ENCODE data around the gene EXT2. TPM values are rescaled to one million over a fixed set of nuclear protein-coding genes. Genes with fewer than 3 reads are reported as not detected.

EXT2 gene
- polyA plus RNA-seq, 1 donor from 2014 or later, result 77.5 TPM

GRCh38 chr11:44134625-44135024 lies 39.1 kb downstream of the EXT2 start:
- Histone ChIP-seq H3K9ac (ENCODE audit: low read length) (no peak overlapping the region), H3K27ac (ENCODE audit: low read length) (no peak overlapping the region), H3K27me3 (ENCODE audit: insufficient read depth, low read depth, low read length) (no peaks in the 10 kb centered on the region), H3K9me2 (ENCODE audit: insufficient read depth, low read length) (no peaks in the 10 kb centered on the region), H3K4me2 (ENCODE audit: low read length) (no peak overlapping the region), H2AFZ (ENCODE audit: low read depth, low read length) (no peak overlapping the region), H3K79me2 (replicated peaks; ENCODE audit: insufficient read depth, low read length) (no peaks in the 10 kb centered on the region), H3F3A (ENCODE audit: insufficient read depth, low read length, poor library complexity, severe bottlenecking) (no peaks in the 10 kb centered on the region), H3K4me3 (ENCODE audit: low read length) (no peak overlapping the region), H4K20me1 (ENCODE audit: insufficient read depth) (no peaks in the 10 kb centered on the region), H3K36me3 (ENCODE audit: insufficient read depth, low read length) (no peaks in the 10 kb centered on the region), H3K9me3 (ENCODE audit: low read length) (no peaks in the 10 kb centered on the region)
- TF ChIP-seq TAF1 (IDR thresholded peaks at IDR 0.05; ENCODE audit: low read depth), result no peak
- no peak for TF ChIP-seq SMC3 (conservative IDR thresholded peaks at IDR 0.05; ENCODE audit: poor library complexity)
- no peak for TF ChIP-seq RAD21 (conservative IDR thresholded peaks at IDR 0.05)
- TF ChIP-seq REST (IDR thresholded peaks at IDR 0.05; ENCODE audit: borderline replicate concordance), result no peak
- TF ChIP-seq EP300 (conservative IDR thresholded peaks at IDR 0.05; ENCODE audit: poor library complexity, severe bottlenecking), result no peak
- no peak for TF ChIP-seq MXI1 (conservative IDR thresholded peaks at IDR 0.05; ENCODE audit: poor library complexity, severe bottlenecking)
- TF ChIP-seq, protein P1, sequence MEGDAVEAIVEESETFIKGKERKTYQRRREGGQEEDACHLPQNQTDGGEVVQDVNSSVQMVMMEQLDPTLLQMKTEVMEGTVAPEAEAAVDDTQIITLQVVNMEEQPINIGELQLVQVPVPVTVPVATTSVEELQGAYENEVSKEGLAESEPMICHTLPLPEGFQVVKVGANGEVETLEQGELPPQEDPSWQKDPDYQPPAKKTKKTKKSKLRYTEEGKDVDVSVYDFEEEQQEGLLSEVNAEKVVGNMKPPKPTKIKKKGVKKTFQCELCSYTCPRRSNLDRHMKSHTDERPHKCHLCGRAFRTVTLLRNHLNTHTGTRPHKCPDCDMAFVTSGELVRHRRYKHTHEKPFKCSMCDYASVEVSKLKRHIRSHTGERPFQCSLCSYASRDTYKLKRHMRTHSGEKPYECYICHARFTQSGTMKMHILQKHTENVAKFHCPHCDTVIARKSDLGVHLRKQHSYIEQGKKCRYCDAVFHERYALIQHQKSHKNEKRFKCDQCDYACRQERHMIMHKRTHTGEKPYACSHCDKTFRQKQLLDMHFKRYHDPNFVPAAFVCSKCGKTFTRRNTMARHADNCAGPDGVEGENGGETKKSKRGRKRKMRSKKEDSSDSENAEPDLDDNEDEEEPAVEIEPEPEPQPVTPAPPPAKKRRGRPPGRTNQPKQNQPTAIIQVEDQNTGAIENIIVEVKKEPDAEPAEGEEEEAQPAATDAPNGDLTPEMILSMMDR (IDR thresholded peaks at IDR 0.05; ENCODE audit: poor library complexity, severe bottlenecking), result no peak

GRCh38 chr11:44136176-44136945 lies 40.9 kb downstream of the EXT2 start:
- TF ChIP-seq, protein P1 (IDR thresholded peaks at IDR 0.05; ENCODE audit: poor library complexity, severe bottlenecking), result no peak
- TF ChIP-seq EZH2 (IDR thresholded peaks at IDR 0.05; ENCODE audit: borderline replicate concordance, insufficient read depth, low read length, poor library complexity, severe bottlenecking), result no peak
- TF ChIP-seq EP300 (conservative IDR thresholded peaks at IDR 0.05; ENCODE audit: poor library complexity, severe bottlenecking), result no peak
- no peak for TF ChIP-seq TAF1 (IDR thresholded peaks at IDR 0.05; ENCODE audit: low read depth)
- no peak for TF ChIP-seq MXI1 (conservative IDR thresholded peaks at IDR 0.05; ENCODE audit: poor library complexity, severe bottlenecking)
- TF ChIP-seq RAD21 (conservative IDR thresholded peaks at IDR 0.05), result no peak
- no peak for TF ChIP-seq SMC3 (conservative IDR thresholded peaks at IDR 0.05; ENCODE audit: poor library complexity)
- no peak for TF ChIP-seq POLR2AphosphoS5 (IDR thresholded peaks at IDR 0.05)
- no peak for TF ChIP-seq REST (IDR thresholded peaks at IDR 0.05; ENCODE audit: borderline replicate concordance)
- no peaks in the 10 kb centered on the region for H3K9me2 ChIP-seq (ENCODE audit: insufficient read depth, low read length)
- no peaks in the 10 kb centered on the region for H3K27me3 ChIP-seq (ENCODE audit: insufficient read depth, low read depth, low read length)
- no peaks in the 10 kb centered on the region for H3F3A ChIP-seq (ENCODE audit: insufficient read depth, low read length, poor library complexity, severe bottlenecking)
- H3K36me3 ChIP-seq (ENCODE audit: insufficient read depth, low read length), result no peaks in the 10 kb centered on the region
- H3K9ac ChIP-seq (ENCODE audit: low read length), result no peak overlapping the region
- no peaks in the 10 kb centered on the region for H3K79me2 ChIP-seq (replicated peaks; ENCODE audit: insufficient read depth, low read length)
- no peak overlapping the region for H3K4me3 ChIP-seq (ENCODE audit: low read length)
- no peaks in the 10 kb centered on the region for H3K9me3 ChIP-seq (ENCODE audit: low read length)
- no peaks in the 10 kb centered on the region for H4K20me1 ChIP-seq (ENCODE audit: insufficient read depth)
- H2AFZ ChIP-seq (ENCODE audit: low read depth, low read length), result no peak overlapping the region
- H3K27ac ChIP-seq (ENCODE audit: low read length), result no peak overlapping the region
- H3K4me2 ChIP-seq (ENCODE audit: low read length), result no peak overlapping the region

Measured in neural cell (in vitro differentiated cells).